HL-60/S4 treated with retinoic acid at 250 ng/mL for 4 days and 3 days (cell line): Measurements from ENCODE around the gene SLC25A36.

Experiments used
- in situ Hi-C: fragments of 300-500 bp; cut with MboI; formaldehyde crosslinking; loops from 2 replicates; pipeline ENCODE4 v1.7.0; 2022; ENCODE audit warnings: low sequenced_read_pairs

The SLC25A36 gene, protein sequence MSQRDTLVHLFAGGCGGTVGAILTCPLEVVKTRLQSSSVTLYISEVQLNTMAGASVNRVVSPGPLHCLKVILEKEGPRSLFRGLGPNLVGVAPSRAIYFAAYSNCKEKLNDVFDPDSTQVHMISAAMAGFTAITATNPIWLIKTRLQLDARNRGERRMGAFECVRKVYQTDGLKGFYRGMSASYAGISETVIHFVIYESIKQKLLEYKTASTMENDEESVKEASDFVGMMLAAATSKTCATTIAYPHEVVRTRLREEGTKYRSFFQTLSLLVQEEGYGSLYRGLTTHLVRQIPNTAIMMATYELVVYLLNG

GRCh38 chr3:140941434-140942220 lies at the start of gene SLC25A36:
SLC25A36 (plus strand) TSS chr3:140941836; CDS start chr3:140942055, 219 bp downstream.
- in situ Hi-C loops, result no loop called here

GRCh38 chr3:140896997-140897396 lies 44.6 kb upstream of the SLC25A36 start:
- in situ Hi-C loops, result no loop called here

DNA sequence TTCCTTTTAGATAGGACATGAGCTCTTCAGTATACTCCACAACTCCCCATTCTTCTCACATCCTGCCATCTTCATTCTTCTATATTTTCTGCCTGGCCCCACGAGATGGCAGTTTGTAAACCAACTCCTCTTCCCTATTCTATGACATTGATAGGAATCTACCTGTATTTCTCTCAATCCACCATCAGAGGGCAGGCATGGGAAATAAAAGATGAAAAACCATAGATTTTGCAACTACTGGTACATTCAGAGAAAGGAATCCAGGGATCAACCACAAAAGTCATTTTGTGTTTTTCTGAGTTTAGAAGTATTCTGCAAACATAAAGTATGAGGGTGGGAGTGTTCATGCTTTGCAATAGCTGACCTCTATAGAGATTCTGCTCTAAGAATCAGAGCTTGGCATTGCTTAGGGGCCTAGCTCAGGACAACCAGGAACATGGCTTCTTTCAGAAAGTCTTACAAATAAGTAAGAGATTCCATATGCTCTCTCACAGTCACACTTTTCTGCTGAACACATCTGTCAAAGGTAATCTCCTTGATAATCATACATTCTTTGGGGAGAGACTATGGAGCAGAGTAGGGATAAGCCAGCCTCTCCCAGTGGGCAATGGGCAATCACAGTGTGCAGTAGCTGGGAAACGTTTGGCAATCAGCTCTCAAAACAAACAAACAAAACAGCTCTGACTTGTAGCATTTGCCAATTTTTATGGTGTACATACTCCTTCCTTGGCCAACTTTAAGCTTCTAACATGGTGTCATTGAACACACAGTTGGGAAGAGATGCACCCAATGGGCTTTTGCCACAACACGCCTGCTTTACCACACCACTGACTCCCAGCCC lies 43.1 kb upstream of the SLC25A36 start:
- in situ Hi-C loops, result no loop called here

GRCh38 chr3:140899363-140899762 lies 42.3 kb upstream of the SLC25A36 start:
- in situ Hi-C loops, result no loop called here

GRCh38 chr3:140902791-140903190 lies 38.8 kb upstream of the SLC25A36 start:
- in situ Hi-C loops, result no loop called here

DNA sequence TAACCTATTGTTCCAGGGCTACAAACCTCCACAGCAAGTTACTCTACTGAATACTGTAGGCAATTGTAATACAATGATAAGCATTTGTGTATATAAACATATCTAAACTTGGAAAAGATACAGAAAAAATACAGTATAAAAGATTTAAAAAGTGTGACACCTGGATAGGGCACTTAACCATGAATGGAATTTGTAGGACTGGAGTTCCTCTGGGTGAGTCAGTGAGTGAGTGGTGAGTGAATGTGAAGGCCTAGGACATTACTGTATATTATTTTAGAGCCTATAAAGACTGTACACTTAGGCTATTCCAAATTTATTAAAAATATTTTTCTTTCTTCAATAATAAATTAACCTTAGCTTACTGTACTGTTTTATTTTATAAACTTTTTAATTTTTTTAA lies 38.4 kb upstream of the SLC25A36 start:
- in situ Hi-C loops, result no loop called here

GRCh38 chr3:140904521-140904920 lies 37.1 kb upstream of the SLC25A36 start:
- in situ Hi-C loops, result no loop called here

- in situ Hi-C loops, result no loop called here
These were observed 36.1 kb upstream of the SLC25A36 start for GRCh38 chr3:140905559-140905958.

DNA sequence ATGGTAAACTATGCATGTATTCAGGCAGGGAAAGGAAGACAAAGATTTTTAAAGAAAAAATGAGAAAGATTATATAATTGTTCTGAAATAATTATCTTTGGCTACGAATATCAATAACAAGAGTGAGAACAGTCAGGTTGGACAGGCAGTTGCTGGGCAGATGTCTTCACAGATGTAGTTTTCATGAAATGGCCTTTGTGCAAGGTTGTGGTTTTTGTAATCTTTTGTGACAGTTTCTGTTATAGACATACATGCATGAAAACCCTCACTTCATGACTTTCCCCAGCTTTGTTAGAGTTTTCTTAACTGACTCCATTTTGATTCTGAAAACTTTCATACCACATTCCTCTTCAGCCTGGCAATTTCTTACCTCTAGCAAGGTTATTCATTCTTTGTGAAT lies 34.9 kb upstream of the SLC25A36 start:
- in situ Hi-C loops, result no loop called here

DNA sequence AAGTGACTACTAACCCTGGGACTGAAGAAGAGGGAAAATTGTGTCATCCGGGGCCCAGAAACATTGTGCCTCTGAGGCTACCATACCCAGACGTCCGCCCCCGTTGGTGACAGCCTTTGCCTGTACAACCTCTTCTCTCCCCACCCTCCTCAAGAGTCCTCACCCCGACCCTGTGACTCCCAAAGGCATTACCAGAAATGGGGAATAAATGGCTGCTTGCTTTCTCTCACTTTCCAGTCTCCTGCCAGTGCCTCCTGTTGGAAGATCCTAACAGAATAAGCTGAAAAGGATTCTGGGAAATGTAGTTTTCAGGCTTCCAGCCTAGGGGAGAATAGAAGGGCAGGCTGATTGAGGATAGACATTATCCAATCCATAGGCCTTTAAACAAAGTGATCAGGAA lies 30.8 kb upstream of the SLC25A36 start:
- in situ Hi-C loops, result no loop called here

DNA sequence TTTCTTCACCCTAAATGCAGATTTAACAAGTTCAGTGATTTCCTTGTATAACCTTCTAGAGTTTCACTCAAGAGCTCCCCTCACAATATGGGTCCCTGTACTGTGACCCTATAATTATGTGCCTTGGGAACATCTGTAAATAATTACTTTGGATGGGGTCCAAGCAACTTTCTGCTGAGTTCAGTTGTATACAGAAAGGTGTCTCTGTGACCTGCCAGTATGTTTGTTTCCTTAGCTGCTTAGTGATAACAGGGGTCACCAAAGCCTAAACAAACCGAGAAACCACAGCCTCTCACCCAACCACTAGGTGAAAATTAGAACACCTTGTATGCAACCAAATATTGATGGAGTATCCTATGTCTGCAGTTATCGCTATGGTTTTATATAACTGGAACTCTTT lies 29.8 kb upstream of the SLC25A36 start:
- in situ Hi-C loops, result no loop called here

DNA sequence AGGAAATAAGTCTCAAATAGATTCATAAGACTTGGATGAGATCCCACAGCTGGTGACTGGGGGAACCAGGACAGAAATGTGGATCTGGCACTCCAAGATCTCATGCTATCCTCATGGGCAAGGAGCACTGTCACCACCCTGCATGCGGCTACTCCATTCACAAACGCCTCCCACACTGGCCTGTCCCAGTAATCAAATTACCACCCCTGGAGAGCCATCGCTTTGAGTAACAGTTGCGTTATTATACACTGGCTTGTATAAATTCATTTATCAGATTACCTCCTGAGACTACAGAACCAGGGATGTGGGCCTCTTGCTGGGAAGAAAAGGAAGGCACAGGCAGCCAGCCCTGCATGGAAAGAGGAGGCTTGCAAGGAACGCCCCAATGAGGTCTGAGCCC lies 27.9 kb upstream of the SLC25A36 start:
- in situ Hi-C loops, result no loop called here

DNA sequence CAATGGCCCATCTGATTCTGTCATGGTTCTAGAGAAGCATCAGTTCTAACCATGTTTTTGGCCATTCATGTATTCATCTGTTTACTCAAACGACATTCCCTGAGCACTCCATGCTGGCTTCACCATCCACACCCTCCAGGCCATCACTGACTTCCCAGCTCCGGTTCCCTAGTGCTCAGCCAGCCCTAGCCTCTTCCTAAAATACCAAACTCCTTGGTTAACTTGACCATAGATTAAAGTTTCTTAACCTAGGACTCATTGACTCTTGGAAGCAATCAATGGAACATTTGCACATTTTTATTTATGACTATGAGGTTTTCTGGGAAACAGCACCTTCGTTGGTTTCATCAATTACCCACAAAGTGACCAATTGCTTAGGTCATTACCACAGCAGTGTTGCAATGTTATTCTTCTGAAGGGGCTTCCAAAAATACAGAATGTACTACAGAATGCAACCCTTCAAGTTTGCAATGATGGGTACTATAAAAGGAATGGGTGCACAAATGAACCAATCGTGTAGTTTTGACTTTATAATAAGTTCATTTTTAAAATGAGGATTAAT lies 27.2 kb upstream of the SLC25A36 start:
- in situ Hi-C loops, result no loop called here

- in situ Hi-C loops, result no loop called here
These were observed 25.0 kb upstream of the SLC25A36 start for GRCh38 chr3:140916603-140917002.

- in situ Hi-C loops, result no loop called here
These were observed 23.9 kb upstream of the SLC25A36 start for GRCh38 chr3:140917772-140918171.

DNA sequence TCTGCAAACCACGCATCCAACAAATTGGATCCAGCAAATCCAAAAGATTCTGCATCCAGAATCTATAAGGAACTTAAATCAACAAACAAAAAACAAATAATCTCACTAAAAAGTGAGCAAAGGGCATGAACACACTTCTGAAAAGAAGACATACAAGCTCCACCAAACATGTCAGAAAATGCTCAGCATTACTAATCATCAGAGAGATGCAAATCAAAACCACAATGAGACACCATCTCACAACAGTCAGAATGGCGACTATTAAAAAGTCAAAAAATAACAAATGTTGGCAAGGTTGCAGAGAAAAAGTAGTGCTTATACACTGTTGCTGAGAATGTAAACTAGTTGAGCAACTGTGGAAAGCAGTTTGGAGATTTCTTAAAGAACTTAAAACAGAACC lies 21.6 kb upstream of the SLC25A36 start:
- in situ Hi-C loops, result no loop called here

- in situ Hi-C loops, result no loop called here
These were observed 19.0 kb upstream of the SLC25A36 start for GRCh38 chr3:140922634-140923033.

DNA sequence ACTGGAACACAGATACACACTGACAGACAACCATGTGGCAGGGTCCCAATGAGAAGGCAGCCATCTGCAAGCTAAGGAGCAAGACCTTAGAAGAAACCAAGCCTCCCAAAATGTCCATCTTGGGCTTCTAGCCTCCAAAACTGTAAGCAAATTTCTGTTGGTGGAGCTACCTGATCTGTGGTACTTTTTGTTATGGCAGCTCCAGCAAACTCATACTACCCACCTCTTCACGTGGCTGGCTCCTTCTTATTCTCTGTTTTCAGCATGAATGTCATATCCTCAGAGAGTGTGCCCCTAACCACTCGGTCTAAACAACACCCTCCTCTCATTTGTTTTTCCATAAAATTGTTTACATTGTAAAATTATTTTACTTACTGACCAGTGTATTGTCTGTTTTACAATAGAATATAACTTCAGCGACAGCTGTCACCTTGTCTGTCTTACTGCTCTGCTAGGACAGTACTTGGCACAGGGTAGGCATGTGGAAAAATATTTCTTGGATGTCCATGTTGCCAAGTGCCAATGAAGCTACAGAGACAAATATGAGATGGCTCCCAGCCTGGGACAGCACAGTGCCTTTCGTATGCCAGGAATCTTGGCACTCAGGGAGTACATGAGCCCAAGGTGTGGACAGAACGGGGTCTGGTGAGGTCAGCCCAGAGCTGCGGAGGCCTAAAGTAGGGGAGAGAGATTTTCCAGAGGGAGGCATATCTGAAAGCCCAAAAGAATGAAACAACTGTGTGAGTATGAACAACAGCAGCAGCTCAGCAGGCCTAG lies 17.4 kb upstream of the SLC25A36 start:
- in situ Hi-C loops, result no loop called here

DNA sequence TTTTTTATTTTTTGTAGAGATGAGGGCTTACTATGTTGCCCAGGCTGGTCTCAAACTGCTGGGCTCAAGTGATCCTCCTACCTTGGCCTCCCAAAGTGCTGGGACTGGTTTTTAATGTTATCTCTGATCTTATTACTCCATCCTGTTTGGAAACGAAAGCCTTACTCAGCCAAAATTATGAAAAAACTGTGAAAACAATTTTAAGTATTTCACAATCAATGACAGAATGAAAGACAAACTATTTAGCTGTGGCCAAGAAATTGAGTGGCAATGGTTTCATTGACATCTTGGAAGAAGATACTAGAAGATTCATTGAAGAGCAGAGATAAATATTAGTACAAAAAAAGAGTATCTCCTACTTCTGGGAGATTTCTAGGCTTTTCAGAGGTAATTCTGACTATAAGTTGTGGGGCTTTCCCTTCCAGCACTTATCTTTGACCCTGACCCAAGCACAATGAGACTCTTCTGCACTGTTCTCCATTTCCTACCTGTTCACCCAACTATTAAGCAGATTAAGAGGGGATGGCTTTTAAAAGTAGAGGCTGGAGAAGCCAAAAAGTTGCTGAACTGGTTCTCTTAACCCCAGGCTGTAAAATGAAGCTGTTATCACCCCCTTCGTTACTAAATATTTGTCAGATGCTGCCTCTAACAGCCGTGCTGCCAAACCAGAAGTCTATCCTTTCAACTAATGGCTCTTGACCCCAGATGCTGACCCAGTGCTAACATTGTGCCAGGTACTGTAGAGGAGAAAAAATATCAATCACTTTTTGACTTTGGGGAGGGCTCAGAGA lies 14.2 kb upstream of the SLC25A36 start:
- in situ Hi-C loops, result no loop called here

- in situ Hi-C loops, result no loop called here
These were observed 12.2 kb upstream of the SLC25A36 start for GRCh38 chr3:140929446-140929845.
